ENCODE results near the gene EPSTI1.
"Not testable (repeated sequence)": the region's sequence is repeated elsewhere in the genome, so short reads cannot be mapped to it uniquely, and the experiment has no call there.

The EPSTI1 gene

DNA sequence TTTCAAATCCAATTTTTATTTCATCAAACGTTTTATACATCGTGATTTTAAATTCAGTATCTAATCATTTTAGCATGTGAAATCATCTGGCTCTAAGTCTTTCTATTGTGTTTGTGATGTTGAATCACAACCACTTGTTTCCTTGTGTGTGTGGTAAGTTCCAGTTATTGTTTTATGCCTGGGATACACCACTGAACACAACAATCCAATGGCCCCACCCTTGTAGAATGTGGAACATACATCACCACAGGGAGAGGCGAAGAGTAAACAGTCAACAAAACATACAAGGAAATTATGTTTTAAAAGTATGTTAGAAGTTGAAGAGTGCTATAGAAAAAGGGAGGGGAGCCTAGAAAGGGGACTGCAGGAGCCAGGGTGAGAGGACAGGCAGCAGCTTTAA is 100.5 kb downstream of the EPSTI1 start:
- no peak for DNase-seq

DNA sequence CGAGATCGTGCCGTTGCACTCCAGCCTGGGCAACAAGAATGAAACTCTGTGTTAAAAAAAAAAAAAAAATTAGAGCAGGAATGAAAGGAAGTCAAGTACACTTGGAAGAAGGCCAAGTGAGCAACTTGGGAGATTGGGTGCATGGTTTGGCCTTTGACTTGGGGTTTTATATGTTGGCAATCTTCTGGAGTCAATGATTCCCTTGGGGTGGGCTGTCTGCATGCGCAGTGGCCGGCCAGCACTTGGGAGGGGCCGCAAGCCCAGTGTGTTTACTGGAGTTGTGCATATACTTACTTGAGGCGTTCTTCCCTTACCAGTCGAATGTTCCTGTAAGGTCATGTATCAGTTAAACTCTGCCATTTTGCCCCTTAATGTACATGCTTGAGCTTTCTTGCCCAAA is 106.7 kb downstream of the EPSTI1 start:
- DNase-seq, result no peak

- no peak for DNase-seq
Observed at GRCh38 chr13:42883771-42884467, 108.1 kb downstream of the EPSTI1 start.

- no peak for DNase-seq
Observed at GRCh38 chr13:42883142-42883541, 108.9 kb downstream of the EPSTI1 start.

GRCh38 chr13:42880056-42880605 is 111.9 kb downstream of the EPSTI1 start:
- DNase-seq, result no peak

DNA sequence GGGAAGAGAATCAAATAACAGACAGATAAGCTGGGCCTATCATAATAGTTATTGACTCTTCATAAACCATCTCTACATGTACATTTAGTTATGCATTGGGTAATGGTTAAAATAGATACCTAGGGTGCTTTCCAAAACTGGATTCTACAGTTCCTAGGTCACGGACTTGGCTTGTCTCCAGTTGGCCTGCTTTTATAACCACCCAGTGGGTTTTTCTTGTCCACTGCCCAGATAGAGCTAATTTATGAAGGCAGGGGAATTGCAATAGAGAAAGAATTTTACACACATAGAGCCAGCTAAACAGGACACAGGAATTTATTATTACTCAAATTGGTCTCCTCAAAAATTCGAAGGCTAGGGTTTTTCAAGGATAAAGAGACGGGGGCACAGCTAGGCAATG is 113.3 kb downstream of the EPSTI1 start:
- no peak for DNase-seq

DNA sequence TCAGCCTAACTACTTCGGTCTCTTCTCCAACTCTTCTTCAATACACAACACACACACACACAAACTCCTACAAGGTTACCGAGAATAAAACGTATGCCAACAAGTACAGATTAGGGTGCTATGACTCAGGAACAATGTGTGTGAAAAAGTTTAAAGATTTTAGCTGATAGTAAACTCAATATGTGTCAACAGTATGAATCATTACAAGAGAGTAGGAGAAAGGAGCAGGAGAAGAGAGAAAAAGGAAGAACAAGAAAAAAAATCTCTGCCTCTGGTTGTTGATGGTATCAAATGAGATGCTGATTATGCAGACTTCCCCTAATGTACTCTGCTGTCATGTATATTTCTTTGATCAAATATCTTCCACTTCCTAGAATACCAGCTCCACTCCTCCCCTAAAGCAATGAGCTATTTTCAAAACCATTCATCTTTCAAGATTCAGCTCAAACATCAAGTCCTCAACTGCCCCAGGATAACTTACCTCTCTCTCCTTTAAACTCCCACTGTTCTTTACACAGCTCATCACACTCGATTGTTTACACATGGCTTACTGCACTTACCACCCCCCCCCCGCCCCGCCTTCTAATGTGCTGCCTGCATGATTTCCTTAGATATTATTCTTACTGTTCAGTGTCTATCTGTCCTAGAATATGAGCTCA is 115.0 kb downstream of the EPSTI1 start:
- no peak for DNase-seq

DNA sequence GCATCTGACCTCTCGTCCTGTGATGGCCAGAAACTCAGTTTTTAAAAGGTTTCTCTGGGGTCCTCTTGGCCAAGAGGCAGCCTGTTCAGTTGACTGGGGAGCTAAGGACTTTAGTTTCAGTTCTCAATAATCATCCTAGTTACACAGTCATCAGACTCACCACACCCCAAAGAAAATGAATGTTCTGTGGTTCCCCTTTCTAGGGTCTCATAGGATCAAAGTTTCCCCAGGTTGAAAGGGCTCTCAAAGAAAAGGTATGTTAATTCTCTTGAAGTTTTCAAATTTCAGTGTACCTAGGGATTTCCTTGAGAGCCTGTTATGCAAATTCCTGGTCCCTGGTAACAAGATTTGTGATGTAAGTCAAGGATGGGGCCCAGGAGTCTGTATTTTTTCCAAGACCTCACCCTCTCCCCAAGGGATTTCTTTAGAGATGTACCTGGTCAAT is 115.7 kb downstream of the EPSTI1 start:
- DNase-seq, result no peak

DNA sequence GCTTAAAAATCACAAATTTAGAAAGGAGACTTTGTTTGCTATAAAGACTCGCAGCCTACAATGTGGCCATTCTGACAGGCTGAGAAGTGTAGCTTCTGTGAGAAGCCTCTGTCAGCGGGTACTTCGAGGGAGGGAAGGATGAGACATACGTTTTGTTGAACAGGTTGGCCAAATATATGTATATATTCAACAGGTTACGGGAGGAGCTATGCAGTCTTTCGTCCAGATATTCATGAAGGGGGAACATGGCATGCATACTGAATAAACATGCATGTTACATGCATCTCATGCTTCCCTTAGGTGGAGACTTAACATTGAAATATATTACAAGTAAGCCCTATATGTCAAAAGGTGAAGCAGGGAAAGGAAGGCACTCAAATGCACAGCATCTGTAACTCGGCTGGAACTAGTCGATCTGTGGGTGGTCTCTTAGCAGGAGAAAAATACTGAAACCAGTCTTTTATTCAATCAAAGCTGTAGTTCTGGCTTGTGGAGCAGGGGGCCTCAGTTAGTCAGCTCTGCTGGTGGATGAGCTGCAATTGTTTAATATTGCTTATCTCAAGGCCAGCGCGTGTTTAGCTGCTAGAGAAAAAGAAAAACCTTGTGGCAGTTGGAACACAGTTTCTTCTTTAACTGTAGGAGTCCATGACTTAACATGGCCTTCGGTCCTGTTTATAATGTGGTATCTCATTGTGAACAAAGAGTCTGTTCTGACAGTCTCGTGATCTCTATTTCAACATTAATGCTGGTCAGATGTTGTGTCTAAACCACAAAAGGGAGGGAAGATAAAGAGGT is 116.4 kb downstream of the EPSTI1 start:
- DNase-seq, result no peak

GRCh38 chr13:42874221-42874620 is 117.8 kb downstream of the EPSTI1 start:
- DNase-seq, result no peak

DNA sequence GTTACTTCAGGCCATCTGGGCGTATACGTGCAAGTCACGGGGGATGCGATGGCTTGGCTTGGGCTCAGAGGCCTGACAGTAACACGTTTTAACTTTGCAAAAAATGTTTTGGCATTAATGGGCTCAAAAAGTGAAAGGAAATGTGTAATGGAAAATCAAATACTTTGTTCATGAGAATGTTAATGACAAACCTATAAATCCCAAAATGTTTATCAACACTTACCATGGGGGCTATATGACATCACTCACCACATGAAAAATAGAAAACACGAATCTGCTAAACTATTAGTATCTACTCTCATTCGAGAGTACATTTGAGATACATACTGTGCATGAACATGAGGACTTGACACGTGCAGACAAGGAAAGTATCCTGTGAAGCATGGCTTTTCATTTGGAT is 119.0 kb downstream of the EPSTI1 start:
- DNase-seq, result no peak

DNA sequence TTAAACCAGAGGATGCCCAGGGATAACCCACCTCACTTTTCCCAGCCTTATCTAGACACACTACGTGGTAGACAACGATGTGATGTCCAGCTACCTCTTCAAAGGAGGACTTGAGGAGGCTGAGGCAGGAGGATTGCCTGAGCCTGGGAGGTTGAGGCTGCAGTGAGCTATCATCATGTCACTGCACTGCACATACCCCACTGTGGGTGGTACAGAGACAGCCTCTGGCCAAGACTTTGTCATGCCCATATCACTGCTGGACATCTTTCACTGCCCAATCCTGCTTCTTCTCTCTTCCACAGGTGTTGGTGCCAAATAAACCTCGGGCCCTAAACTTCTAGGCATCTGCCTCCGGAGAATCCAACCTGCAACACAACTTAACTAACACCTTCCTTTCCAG is 124.8 kb downstream of the EPSTI1 start:
- DNase-seq, result no peak

DNA sequence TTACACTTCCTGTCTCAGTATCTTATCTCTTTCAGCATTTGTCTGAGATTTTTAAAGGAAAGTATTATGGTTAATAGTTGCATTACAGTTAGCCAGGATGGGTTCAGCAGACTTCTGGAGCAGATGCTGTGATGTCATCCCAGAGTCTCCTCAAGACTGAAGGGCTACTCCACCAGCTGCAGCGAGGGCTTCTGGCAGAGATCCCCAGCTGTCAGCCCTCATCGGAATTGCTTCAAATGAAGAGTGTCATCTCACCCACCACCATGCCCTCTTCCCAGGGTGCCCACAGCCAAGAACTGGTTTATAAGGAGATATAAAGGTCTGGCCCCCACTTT is 126.3 kb downstream of the EPSTI1 start:
- DNase-seq, result no peak

DNA sequence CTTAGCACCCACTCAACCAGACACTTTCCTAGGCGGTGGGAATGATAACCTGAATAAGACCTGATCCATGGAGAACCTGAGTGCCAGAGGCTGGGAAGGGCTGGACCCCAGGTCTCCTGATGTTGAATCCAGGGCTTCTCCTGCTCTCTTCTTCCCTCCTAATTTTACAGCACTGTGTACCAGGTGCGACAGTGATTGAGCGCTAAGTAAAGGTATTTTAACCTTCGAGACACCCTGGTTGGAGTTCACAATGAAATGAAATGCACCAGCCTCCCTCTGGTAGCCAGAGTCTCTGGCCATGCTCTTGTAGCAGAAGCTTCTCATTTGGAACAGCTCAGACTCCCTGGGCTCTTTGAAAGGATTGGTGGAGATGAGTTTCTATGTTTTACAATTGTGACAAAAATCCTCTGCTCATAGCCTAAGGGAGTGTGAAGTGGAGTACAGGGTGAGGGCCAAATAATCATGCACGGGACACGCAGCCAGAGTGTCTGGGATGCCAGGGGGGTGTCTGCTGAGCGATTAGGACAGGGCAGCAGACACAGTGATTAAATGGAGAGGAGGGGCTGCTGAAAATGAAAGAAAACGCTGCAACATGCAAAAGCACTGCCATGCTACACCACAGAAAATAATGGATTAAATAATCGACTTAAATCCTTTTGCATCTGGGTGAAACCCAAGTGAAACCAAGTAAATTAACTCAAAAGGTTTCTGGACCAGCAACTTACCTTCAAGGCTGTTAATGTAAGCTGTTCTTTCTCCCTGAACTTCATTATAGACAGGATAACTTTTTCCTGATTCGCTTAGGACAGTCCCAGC is 126.9 kb downstream of the EPSTI1 start:
- DNase-seq, result no peak

DNA sequence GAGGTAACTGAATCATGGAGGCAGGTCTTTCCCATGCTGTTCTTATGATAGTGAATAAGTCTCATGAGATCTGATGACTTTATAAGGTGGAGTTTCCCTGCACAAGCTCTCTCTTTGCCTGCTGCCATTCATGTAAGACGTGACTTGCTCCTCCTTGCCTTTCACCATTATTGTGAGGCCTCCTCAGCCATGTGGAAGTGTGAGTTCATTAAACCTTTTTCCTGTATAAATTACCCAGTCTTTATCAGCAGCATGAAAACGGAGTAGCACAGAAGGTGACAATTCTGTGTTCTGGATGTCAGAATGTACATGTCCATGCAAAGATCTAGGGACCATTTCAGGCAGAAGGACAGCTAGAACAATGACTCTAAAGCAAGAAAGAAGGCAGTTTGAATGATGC is 129.7 kb downstream of the EPSTI1 start:
- DNase-seq, result not testable (repeated sequence)

DNA sequence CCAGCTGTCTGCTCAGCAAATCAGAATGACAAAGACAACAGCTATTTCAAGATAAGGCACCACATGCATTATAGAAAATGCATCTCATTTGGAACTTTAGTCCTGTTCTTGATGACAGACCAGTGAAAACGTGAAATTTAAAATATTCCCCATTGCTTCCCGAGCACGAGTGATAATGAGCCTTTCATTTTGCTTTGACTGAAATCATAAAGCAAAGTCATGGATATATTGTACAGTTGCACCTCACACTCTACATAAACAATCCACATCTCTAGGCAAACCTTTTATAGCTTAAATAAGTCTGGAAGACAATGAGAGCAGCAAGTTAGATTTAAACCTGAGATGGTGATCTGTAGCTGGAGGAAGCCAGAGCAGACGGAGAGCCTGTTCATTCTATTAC is 131.6 kb downstream of the EPSTI1 start:
- no peak for DNase-seq

GRCh38 chr13:42859760-42860159 is 132.3 kb downstream of the EPSTI1 start:
- DNase-seq, result no peak

DNA sequence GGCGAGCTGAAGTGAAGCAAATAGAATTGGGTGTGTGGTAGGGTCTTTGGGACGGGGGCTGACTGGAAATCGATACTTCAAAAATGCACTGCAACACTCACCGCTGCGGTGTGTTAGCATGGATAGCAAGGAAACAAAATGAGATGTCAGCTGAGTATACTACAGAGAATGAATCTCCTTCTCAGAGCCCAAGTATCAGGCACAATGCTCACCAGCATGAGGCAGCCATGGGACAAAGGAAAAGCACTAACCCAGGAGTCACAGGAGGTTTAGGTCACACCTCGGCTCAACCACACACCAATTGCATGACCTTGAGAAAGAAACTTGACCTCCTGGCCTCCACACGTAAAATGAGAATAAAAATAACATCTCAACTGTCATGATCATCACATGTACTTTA is 136.6 kb downstream of the EPSTI1 start:
- DNase-seq, result no peak

- DNase-seq, result no peak
Observed at GRCh38 chr13:42852136-42852535, 139.9 kb downstream of the EPSTI1 start.

DNA sequence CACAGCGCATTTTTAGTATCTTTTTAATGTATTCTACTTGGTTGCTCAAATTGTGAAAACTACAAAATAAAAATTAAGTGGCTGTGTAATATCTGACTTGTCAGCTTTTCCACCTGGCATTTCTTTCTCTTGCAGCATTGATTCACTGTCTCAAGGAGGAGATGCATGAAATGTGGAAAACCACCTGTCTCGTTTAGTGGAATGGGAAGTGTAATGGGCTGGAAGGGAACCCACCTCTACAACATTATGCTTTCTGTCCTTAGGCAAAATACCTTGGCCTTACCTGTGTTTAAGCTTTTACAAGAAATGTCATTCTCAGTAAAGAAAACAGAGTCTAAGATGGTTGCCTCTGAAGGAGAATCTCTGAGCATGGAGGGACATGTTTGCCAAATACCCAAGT is 142.8 kb downstream of the EPSTI1 start:
- DNase-seq, result no peak

DNA sequence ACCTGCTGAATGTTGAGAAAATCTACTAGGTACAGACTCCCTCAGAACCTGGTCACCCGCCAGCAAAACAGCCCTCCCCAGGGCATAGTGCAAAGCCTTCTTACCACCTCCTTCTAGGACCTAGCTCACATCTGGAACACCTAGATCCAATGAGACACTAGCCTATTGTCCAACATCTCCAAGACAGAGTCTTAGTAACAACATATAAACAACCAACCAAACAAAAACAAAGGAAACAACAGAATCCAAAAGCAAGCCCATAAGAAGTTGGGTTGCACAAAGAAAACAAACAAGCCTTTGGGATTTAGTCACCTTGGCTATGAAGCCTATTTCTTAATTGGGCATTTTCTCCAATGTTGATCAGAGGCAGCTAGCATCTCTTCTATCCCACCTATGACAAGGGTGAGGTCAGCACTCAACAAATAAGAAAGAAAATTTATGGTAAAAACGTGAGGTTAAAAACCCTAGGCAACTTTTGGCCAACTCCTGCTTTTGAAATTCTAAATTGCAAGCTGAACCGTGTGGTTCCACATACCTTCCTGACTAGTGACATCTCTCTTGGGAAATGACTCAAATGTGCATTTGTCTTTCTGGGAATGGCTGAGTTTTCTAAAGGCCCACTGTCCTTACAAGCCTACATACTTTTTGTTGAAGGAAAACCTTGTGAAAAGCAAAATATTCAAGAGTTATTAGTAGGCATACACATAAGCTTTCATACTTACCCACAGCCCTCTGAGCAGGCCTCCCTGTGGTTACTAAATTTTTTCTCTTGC is 144.0 kb downstream of the EPSTI1 start:
- DNase-seq, result no peak

Measured in cerebellar nuclear complex (tissue), 1 donor.